ENCODE results near the gene PRRG2.

The PRRG2 gene

GRCh38 chr19:49592486-49593232 is 11.5 kb downstream of the PRRG2 start:
- TF ChIP-seq CTCF (conservative IDR thresholded peaks at IDR 0.05; ENCODE audit: low read depth, low read length): no peak
- H3K4me3 ChIP-seq (ENCODE audit: low read length): peak overlapping the region; percentile 83
- no peak for DNase-seq (ENCODE audit: low read depth)

GRCh38 chr19:49593233-49594113 is 12.4 kb downstream of the PRRG2 start:
- TF ChIP-seq CTCF (conservative IDR thresholded peaks at IDR 0.05; ENCODE audit: low read depth, low read length): no peak
- H3K4me3 ChIP-seq (ENCODE audit: low read length): peak overlapping the region; percentile 83
- DNase-seq (ENCODE audit: low read depth): peak; percentile 63

GRCh38 chr19:49594157-49594992 is 13.3 kb downstream of the PRRG2 start:
- TF ChIP-seq CTCF (conservative IDR thresholded peaks at IDR 0.05; ENCODE audit: low read depth, low read length): no peak
- H3K4me3 ChIP-seq (ENCODE audit: low read length): no peak overlapping the region
- DNase-seq (ENCODE audit: low read depth): no peak

- no peak overlapping the region for H3K4me3 ChIP-seq (ENCODE audit: low read length)
- TF ChIP-seq CTCF (conservative IDR thresholded peaks at IDR 0.05; ENCODE audit: low read depth, low read length): no peak
- no peak for DNase-seq (ENCODE audit: low read depth)
Observed at GRCh38 chr19:49594993-49595818, 14.1 kb downstream of the PRRG2 start.

GRCh38 chr19:49595819-49596404 is 14.8 kb downstream of the PRRG2 start:
- no peak overlapping the region for H3K4me3 ChIP-seq (ENCODE audit: low read length)
- no peak for DNase-seq (ENCODE audit: low read depth)
- TF ChIP-seq CTCF (conservative IDR thresholded peaks at IDR 0.05; ENCODE audit: low read depth, low read length): no peak

- no peak for TF ChIP-seq CTCF (conservative IDR thresholded peaks at IDR 0.05; ENCODE audit: low read depth, low read length)
- no peak for DNase-seq (ENCODE audit: low read depth)
- no peak overlapping the region for H3K4me3 ChIP-seq (ENCODE audit: low read length)
Observed at GRCh38 chr19:49596407-49596806, 15.3 kb downstream of the PRRG2 start.
